Measurements from ENCODE around the gene MRPL11. TPM values are rescaled to one million over a fixed set of nuclear protein-coding genes. Genes with fewer than 3 reads are reported as not detected.

Gene MRPL11
- total and polyA plus RNA-seq, 2 donors (not counting 3 experiments of a cell fraction or from before 2014, with no cell fraction given) = 54.9 to 69.1 TPM

- no peak for DNase-seq (ENCODE audit: low read depth, low spot score)
- ChIA-PET POLR2A (no interaction called here), CTCF (interaction anchor here (7.1 kb wide), 1 partner anchor 17 kb away, joined by 87 read pairs; no protein-coding TSS in a partner anchor)
- Histone ChIP-seq H3K79me2 (ENCODE audit: control insufficient read depth, insufficient read depth, low read length) (no peaks in the 10 kb centered on the region), H3K4me3 (replicated peaks in 1 of 3; ENCODE audit: insufficient read depth in 1 of 3, low read depth in 1 of 3, low read length in 3 of 3) (no peak overlapping the region), H4K20me1 (replicated peaks; ENCODE audit: control insufficient read depth, extremely low read depth, insufficient read depth, low read length) (no peaks in the 10 kb centered on the region), H3K36me3 (ENCODE audit: control insufficient read depth in 2 of 2, extremely low read depth in 1 of 2, insufficient read depth in 2 of 2, low read length in 2 of 2) (no peaks in the 10 kb centered on the region), H3K4me1 (ENCODE audit: control insufficient read depth, extremely low read depth, insufficient read depth, low read length) (no peaks in the 10 kb centered on the region), H3K27me3 (ENCODE audit: control insufficient read depth in 2 of 2, insufficient read depth in 2 of 2, low read length in 2 of 2) (peaks cover 8 to 13% of the 10 kb centered on the region in 2 experiments), H3K27ac (ENCODE audit: insufficient read depth, low read depth, low read length) (no peak overlapping the region), H3K9ac (replicated peaks; ENCODE audit: extremely low read depth, insufficient read depth, low read length) (no peak overlapping the region), H3K4me2 (ENCODE audit: insufficient read depth, low read length) (no peak overlapping the region), H2AFZ (ENCODE audit: low read depth, low read length) (no peak overlapping the region), H3K9me1 (replicated peaks; ENCODE audit: control insufficient read depth, extremely low read depth, insufficient read depth, low read length) (no peaks in the 10 kb centered on the region), H3K9me3 (replicated peaks; ENCODE audit: control insufficient read depth, insufficient read depth, low read length) (no peaks in the 10 kb centered on the region)
- TF ChIP-seq MAX (IDR thresholded peaks at IDR 0.05; ENCODE audit: insufficient read depth, insufficient read length) = no peak
- TF ChIP-seq JUN (IDR thresholded peaks at IDR 0.05; ENCODE audit: borderline replicate concordance, insufficient read depth, insufficient read length, low read depth) = no peak
- TF ChIP-seq GATA2 (IDR thresholded peaks at IDR 0.05; ENCODE audit: insufficient read depth, insufficient read length, low read depth, low read length) = no peak
- TF ChIP-seq POLR2A (IDR thresholded peaks at IDR 0.05; ENCODE audit: low read depth, low read length) = no peak
- TF ChIP-seq FOS (IDR thresholded peaks at IDR 0.05; ENCODE audit: borderline replicate concordance, insufficient read depth, low read length) = no peak
- no peak for TF ChIP-seq POLR2AphosphoS5 (IDR thresholded peaks at IDR 0.05; ENCODE audit: insufficient read depth, low read depth, low read length)
- TF ChIP-seq, protein P1, sequence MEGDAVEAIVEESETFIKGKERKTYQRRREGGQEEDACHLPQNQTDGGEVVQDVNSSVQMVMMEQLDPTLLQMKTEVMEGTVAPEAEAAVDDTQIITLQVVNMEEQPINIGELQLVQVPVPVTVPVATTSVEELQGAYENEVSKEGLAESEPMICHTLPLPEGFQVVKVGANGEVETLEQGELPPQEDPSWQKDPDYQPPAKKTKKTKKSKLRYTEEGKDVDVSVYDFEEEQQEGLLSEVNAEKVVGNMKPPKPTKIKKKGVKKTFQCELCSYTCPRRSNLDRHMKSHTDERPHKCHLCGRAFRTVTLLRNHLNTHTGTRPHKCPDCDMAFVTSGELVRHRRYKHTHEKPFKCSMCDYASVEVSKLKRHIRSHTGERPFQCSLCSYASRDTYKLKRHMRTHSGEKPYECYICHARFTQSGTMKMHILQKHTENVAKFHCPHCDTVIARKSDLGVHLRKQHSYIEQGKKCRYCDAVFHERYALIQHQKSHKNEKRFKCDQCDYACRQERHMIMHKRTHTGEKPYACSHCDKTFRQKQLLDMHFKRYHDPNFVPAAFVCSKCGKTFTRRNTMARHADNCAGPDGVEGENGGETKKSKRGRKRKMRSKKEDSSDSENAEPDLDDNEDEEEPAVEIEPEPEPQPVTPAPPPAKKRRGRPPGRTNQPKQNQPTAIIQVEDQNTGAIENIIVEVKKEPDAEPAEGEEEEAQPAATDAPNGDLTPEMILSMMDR (IDR thresholded peaks at IDR 0.05; ENCODE audit: extremely low read depth in 1 of 2, insufficient read depth in 1 of 2, low read depth in 1 of 2, low read length in 2 of 2) = no peak
- TF ChIP-seq EZH2 (IDR thresholded peaks at IDR 0.05; ENCODE audit: borderline replicate concordance, low read depth, low read length, severe bottlenecking) = no peak
- no peak for TF ChIP-seq MYC (IDR thresholded peaks at IDR 0.05; ENCODE audit: low read depth, low read length)
- FAIRE-seq = no peak
- dilution Hi-C loops (cut with MboI; ENCODE audit: extremely low pct_ligation_motif_present, low sequenced_read_pairs) (no loop called here), intact Hi-C loops (cut with micrococcal nuclease) (no loop called here)
- BruUV-seq (replicated peaks) = no TSS peak
Observed at GRCh38 chr11:66413167-66413566, 25.5 kb downstream of the MRPL11 start.
